ENCODE results near the gene ZNF219. TPM values are rescaled to one million over a fixed set of nuclear protein-coding genes. Genes with fewer than 3 reads are reported as not detected.

The ZNF219 gene
- 28.8 TPM for polyA plus RNA-seq (2013)

DNA sequence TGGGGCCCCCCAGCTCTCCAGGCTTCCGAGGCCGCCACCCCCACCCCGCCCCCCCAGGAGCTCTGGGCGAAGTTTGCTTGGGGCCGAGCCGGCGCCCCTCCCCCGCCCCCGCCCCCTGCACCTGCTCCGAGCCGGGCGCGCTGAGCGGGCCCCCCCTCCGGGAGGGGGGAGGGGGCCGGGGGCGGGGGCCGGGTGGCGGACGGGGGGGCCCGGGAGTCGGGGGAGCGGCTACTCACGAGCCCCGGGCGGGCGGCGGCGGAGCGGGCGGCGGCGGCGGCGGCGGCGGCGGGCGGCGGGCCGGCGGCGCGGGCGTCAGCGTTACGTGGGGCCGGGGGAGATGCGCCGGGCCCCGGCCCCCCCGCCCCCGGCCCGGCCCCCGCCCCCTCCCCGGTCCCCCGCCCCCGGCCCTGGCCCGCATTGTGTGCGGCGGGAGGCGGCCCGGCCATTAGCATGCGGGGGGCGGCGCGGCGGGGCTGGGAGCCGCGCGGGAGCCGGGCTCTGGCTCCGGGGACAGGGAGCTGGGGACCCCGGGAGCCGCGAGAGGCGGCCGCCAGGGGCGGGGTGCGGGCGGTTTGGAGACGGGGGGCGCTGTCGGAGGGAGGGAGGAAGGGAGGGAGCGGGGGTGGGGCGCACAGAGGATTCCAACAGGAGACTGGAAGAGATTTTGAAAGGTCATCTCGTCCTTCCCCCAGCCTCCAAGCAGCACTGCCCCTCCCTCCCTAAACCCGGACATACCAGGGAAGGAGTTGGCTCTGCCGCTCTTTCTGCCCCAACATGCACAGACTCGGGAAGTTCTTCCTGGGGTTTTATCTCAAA is at the start of gene ZNF219:
ZNF219 (minus strand) TSS at position 580 of the 816 bp plus-strand sequence. CDS start 5,064 bp downstream, outside the sequence.
- Histone ChIP-seq H3K36me3 (ENCODE audit: control insufficient read depth in 4 of 4, insufficient read depth in 4 of 4, low read length in 3 of 4) (peaks cover 0 to 4% (median under 1%) of the 10 kb centered on the region in 4 experiments), H3K27me3 (replicated peaks in 2 of 5; ENCODE audit: control insufficient read depth in 4 of 5, insufficient read depth in 5 of 5, low read length in 4 of 5) (peaks cover 0 to 2% (median 0%) of the 10 kb centered on the region in 5 experiments), H3K4me3 (ENCODE audit: control insufficient read depth in 1 of 7, extremely low read depth in 1 of 7, insufficient read depth in 4 of 7, low read depth in 2 of 7, low read length in 6 of 7) (peak within 1 kb of the TSS; percentile 30 to 93 (median 74)), H3K9me3 (ENCODE audit: control extremely low read depth in 1 of 5, control insufficient read depth in 4 of 5, insufficient read depth in 2 of 5, low read depth in 1 of 5, low read length in 4 of 5) (no peaks in the 10 kb centered on the region), H3K27ac (ENCODE audit: insufficient read depth in 1 of 2, low read depth in 1 of 2, low read length in 2 of 2, poor library complexity in 1 of 2, severe bottlenecking in 2 of 2) (peak within 1 kb of the TSS in 1 of 2 experiments; percentile 63), H3K4me1 (ENCODE audit: control extremely low read depth in 1 of 4, control insufficient read depth in 4 of 4, insufficient read depth in 4 of 4, low read length in 3 of 4) (peaks cover 5 to 41% (median 28%) of the 10 kb centered on the region in 4 experiments)
- peak; percentile 29 to 45 (median 42) for DNase-seq
- ChIA-PET POLR2A (no interaction called here), CTCF (interaction anchor here (1.6 to 7.4 kb wide), 5 partner anchors 6 to 83 kb away, joined by 4 to 204 read pairs (median 135); partner anchors contain the start of genes ARHGEF40 and TMEM253)
- 0% methylated on average over 23 of the region's 90 CpGs for WGBS (ENCODE audit: insufficient coverage)

- peak in 1 of 3 donors; percentile 4 for DNase-seq
- CTCF ChIA-PET, result no interaction called here
- POLR2A ChIA-PET, result no interaction called here
These were observed 47.0 kb upstream of the ZNF219 start for GRCh38 chr14:21145437-21145836.

DNA sequence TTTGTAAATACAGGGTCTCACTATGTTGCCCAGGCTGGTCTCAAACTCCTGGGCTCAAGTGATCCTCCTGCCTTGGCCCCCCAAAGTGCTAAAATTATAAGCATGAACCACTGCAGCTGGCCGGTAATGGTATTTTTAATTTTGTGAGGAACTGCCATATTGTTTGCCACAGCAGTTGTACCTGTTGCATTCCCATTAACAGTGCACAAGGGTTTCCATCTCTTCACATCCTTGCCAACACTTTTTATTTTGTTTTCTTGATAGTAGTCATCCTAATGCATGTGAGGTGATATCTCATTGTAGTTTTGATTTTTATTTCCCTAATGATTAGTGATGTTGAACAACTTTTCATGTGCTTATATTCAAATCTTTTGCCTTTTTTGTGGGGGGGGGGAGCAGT is 43.9 kb upstream of the ZNF219 start:
- ChIA-PET CTCF (no interaction called here), POLR2A (no interaction called here)
- Histone ChIP-seq H3K4me3 (ENCODE audit: control insufficient read depth in 1 of 7, extremely low read depth in 1 of 7, insufficient read depth in 4 of 7, low read depth in 2 of 7, low read length in 6 of 7) (no peak overlapping the region), H3K36me3 (ENCODE audit: control insufficient read depth in 4 of 4, insufficient read depth in 4 of 4, low read length in 3 of 4) (no peaks in the 10 kb centered on the region), H3K9me3 (ENCODE audit: control extremely low read depth in 1 of 5, control insufficient read depth in 4 of 5, insufficient read depth in 2 of 5, low read depth in 1 of 5, low read length in 4 of 5) (peaks cover 0 to 10% (median 3%) of the 10 kb centered on the region in 5 experiments), H3K4me1 (ENCODE audit: control extremely low read depth in 1 of 4, control insufficient read depth in 4 of 4, insufficient read depth in 4 of 4, low read length in 3 of 4) (no peaks in the 10 kb centered on the region), H3K27ac (ENCODE audit: insufficient read depth in 1 of 2, low read depth in 1 of 2, low read length in 2 of 2, poor library complexity in 1 of 2, severe bottlenecking in 2 of 2) (no peak overlapping the region), H3K27me3 (replicated peaks in 2 of 5; ENCODE audit: control insufficient read depth in 4 of 5, insufficient read depth in 5 of 5, low read length in 4 of 5) (no peaks in the 10 kb centered on the region)
- WGBS (ENCODE audit: insufficient coverage), result no CpG with 5 or more reads among the region's 1 CpG
- no peak for DNase-seq

More at GRCh38 chr14:21145437-21145836, 47.0 kb upstream of the ZNF219 start:
- peaks cover 0 to 10% (median 3%) of the 10 kb centered on the region in 5 experiments for H3K9me3 ChIP-seq (ENCODE audit: control extremely low read depth in 1 of 5, control insufficient read depth in 4 of 5, insufficient read depth in 2 of 5, low read depth in 1 of 5, low read length in 4 of 5)
- H3K4me3 ChIP-seq (ENCODE audit: control insufficient read depth in 1 of 7, extremely low read depth in 1 of 7, insufficient read depth in 4 of 7, low read depth in 2 of 7, low read length in 6 of 7), result no peak overlapping the region
- H3K36me3 ChIP-seq (ENCODE audit: control insufficient read depth in 4 of 4, insufficient read depth in 4 of 4, low read length in 3 of 4), result no peaks in the 10 kb centered on the region
- no peak overlapping the region for H3K27ac ChIP-seq (ENCODE audit: insufficient read depth in 1 of 2, low read depth in 1 of 2, low read length in 2 of 2, poor library complexity in 1 of 2, severe bottlenecking in 2 of 2)
- H3K4me1 ChIP-seq (ENCODE audit: control extremely low read depth in 1 of 4, control insufficient read depth in 4 of 4, insufficient read depth in 4 of 4, low read length in 3 of 4), result no peaks in the 10 kb centered on the region
- H3K27me3 ChIP-seq (replicated peaks in 2 of 5; ENCODE audit: control insufficient read depth in 4 of 5, insufficient read depth in 5 of 5, low read length in 4 of 5), result no peaks in the 10 kb centered on the region

GRCh38 chr14:21136024-21136423 is 37.6 kb upstream of the ZNF219 start:
- H3K27me3 ChIP-seq (replicated peaks in 2 of 5; ENCODE audit: control insufficient read depth in 4 of 5, insufficient read depth in 5 of 5, low read length in 4 of 5), result no peaks in the 10 kb centered on the region
- no peaks in the 10 kb centered on the region for H3K9me3 ChIP-seq (ENCODE audit: control extremely low read depth in 1 of 5, control insufficient read depth in 4 of 5, insufficient read depth in 2 of 5, low read depth in 1 of 5, low read length in 4 of 5)
- H3K4me1 ChIP-seq (ENCODE audit: control extremely low read depth in 1 of 4, control insufficient read depth in 4 of 4, insufficient read depth in 4 of 4, low read length in 3 of 4), result no peaks in the 10 kb centered on the region
- no peak overlapping the region for H3K4me3 ChIP-seq (ENCODE audit: control insufficient read depth in 1 of 7, extremely low read depth in 1 of 7, insufficient read depth in 4 of 7, low read depth in 2 of 7, low read length in 6 of 7)
- H3K36me3 ChIP-seq (ENCODE audit: control insufficient read depth in 4 of 4, insufficient read depth in 4 of 4, low read length in 3 of 4), result no peaks in the 10 kb centered on the region
- ChIA-PET CTCF (interaction anchor here (1.0 to 2.4 kb wide), 7 partner anchors 12 to 69 kb away, joined by 3 to 12 read pairs (median 4); no protein-coding TSS in a partner anchor), POLR2A (no interaction called here)
- peak; percentile 3 to 37 (median 31) for DNase-seq
- WGBS (ENCODE audit: insufficient coverage), result 38% methylated on average over 1 of the region's 1 CpG
- no peak overlapping the region for H3K27ac ChIP-seq (ENCODE audit: insufficient read depth in 1 of 2, low read depth in 1 of 2, low read length in 2 of 2, poor library complexity in 1 of 2, severe bottlenecking in 2 of 2)

- CTCF ChIA-PET, result interaction anchor here (0.9 to 1.5 kb wide), 2 partner anchors 42 to 65 kb away, joined by 3 read pairs; no protein-coding TSS in a partner anchor
- WGBS (ENCODE audit: insufficient coverage), result 71% methylated on average over 1 of the region's 1 CpG
- no peaks in the 10 kb centered on the region for H3K27me3 ChIP-seq (replicated peaks in 2 of 5; ENCODE audit: control insufficient read depth in 4 of 5, insufficient read depth in 5 of 5, low read length in 4 of 5)
These were observed 35.4 kb upstream of the ZNF219 start for GRCh38 chr14:21133901-21134300.

DNA sequence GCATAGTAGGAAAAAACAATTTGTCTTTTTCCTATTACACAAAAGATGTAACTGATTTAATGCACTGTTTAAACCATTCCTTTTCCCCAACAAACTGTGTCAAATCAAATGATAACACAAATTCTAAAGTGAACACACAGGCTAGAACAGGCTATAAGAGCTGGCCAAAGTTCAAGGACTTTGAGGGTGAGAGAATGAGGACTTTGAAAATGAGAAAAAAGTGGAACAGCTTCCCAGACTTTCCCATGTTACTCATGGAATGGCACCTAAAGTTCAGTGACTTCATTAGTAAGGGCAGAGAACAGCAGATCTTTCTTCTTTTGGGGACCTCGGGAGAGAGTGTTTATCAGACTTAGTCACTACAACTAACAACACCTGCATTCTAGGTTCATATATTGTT is 25.0 kb upstream of the ZNF219 start:
- peaks cover 0 to 1% (median 0%) of the 10 kb centered on the region in 5 experiments for H3K9me3 ChIP-seq (ENCODE audit: control extremely low read depth in 1 of 5, control insufficient read depth in 4 of 5, insufficient read depth in 2 of 5, low read depth in 1 of 5, low read length in 4 of 5)
- no peak for DNase-seq
- no peak overlapping the region for H3K4me3 ChIP-seq (ENCODE audit: control insufficient read depth in 1 of 7, extremely low read depth in 1 of 7, insufficient read depth in 4 of 7, low read depth in 2 of 7, low read length in 6 of 7)
- ChIA-PET POLR2A (no interaction called here), CTCF (interaction anchor here (0.8 to 2.0 kb wide), 7 partner anchors 12 to 63 kb away, joined by 3 to 12 read pairs (median 4); no protein-coding TSS in a partner anchor)
- H3K4me1 ChIP-seq (ENCODE audit: control extremely low read depth in 1 of 4, control insufficient read depth in 4 of 4, insufficient read depth in 4 of 4, low read length in 3 of 4), result no peaks in the 10 kb centered on the region
- no CpG with 5 or more reads among the region's 1 CpG for WGBS (ENCODE audit: insufficient coverage)
- H3K27me3 ChIP-seq (replicated peaks in 2 of 5; ENCODE audit: control insufficient read depth in 4 of 5, insufficient read depth in 5 of 5, low read length in 4 of 5), result no peaks in the 10 kb centered on the region
- H3K27ac ChIP-seq (ENCODE audit: insufficient read depth in 1 of 2, low read depth in 1 of 2, low read length in 2 of 2, poor library complexity in 1 of 2, severe bottlenecking in 2 of 2), result no peak overlapping the region
- no peaks in the 10 kb centered on the region for H3K36me3 ChIP-seq (ENCODE audit: control insufficient read depth in 4 of 4, insufficient read depth in 4 of 4, low read length in 3 of 4)

More at GRCh38 chr14:21133901-21134300, 35.4 kb upstream of the ZNF219 start:
- no peaks in the 10 kb centered on the region for H3K36me3 ChIP-seq (ENCODE audit: control insufficient read depth in 4 of 4, insufficient read depth in 4 of 4, low read length in 3 of 4)
- no peak overlapping the region for H3K27ac ChIP-seq (ENCODE audit: insufficient read depth in 1 of 2, low read depth in 1 of 2, low read length in 2 of 2, poor library complexity in 1 of 2, severe bottlenecking in 2 of 2)
- H3K4me1 ChIP-seq (ENCODE audit: control extremely low read depth in 1 of 4, control insufficient read depth in 4 of 4, insufficient read depth in 4 of 4, low read length in 3 of 4), result no peaks in the 10 kb centered on the region
- DNase-seq, result no peak
- H3K9me3 ChIP-seq (ENCODE audit: control extremely low read depth in 1 of 5, control insufficient read depth in 4 of 5, insufficient read depth in 2 of 5, low read depth in 1 of 5, low read length in 4 of 5), result peaks cover 0 to 1% (median 0%) of the 10 kb centered on the region in 5 experiments
- POLR2A ChIA-PET, result no interaction called here
- no peak overlapping the region for H3K4me3 ChIP-seq (ENCODE audit: control insufficient read depth in 1 of 7, extremely low read depth in 1 of 7, insufficient read depth in 4 of 7, low read depth in 2 of 7, low read length in 6 of 7)

DNA sequence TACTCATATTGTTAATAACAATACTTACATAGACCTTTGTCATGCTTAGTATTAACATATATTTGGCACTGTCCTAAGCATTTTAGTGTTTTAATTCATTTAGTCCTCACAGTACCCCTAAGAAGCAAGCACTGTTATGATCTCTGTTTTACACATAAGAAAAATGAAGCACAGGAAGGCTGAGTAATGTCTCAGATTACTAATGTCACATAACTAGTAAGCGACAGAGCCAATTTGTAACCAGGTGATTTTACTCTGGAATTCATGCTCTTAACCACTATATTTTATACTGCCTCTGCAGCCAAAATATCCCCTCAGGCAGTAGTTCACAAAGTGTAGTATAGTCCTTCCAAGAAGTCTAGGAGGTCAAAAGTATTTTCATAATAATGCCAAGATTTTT is 22.7 kb upstream of the ZNF219 start:
- no peak for DNase-seq
- no peak overlapping the region for H3K4me3 ChIP-seq (ENCODE audit: control insufficient read depth in 1 of 7, extremely low read depth in 1 of 7, insufficient read depth in 4 of 7, low read depth in 2 of 7, low read length in 6 of 7)
- CTCF ChIA-PET, result interaction anchor here (0.7 kb wide), 1 partner anchor 421 kb away, joined by 3 read pairs; no protein-coding TSS in a partner anchor
- no CpG with 5 or more reads among the region's 1 CpG for WGBS (ENCODE audit: insufficient coverage)
- no peak overlapping the region for H3K27ac ChIP-seq (ENCODE audit: insufficient read depth in 1 of 2, low read depth in 1 of 2, low read length in 2 of 2, poor library complexity in 1 of 2, severe bottlenecking in 2 of 2)
- H3K9me3 ChIP-seq (ENCODE audit: control extremely low read depth in 1 of 5, control insufficient read depth in 4 of 5, insufficient read depth in 2 of 5, low read depth in 1 of 5, low read length in 4 of 5), result peaks cover 0 to 1% (median 0%) of the 10 kb centered on the region in 5 experiments
- H3K36me3 ChIP-seq (ENCODE audit: control insufficient read depth in 4 of 4, insufficient read depth in 4 of 4, low read length in 3 of 4), result no peaks in the 10 kb centered on the region
- POLR2A ChIA-PET, result no interaction called here
- no peaks in the 10 kb centered on the region for H3K4me1 ChIP-seq (ENCODE audit: control extremely low read depth in 1 of 4, control insufficient read depth in 4 of 4, insufficient read depth in 4 of 4, low read length in 3 of 4)
- peaks cover 0 to 2% (median 0%) of the 10 kb centered on the region in 5 experiments for H3K27me3 ChIP-seq (replicated peaks in 2 of 5; ENCODE audit: control insufficient read depth in 4 of 5, insufficient read depth in 5 of 5, low read length in 4 of 5)
